WTC11 (cell line): Measurements from ENCODE around the gene PNMA8A. TPM values are rescaled to one million over a fixed set of nuclear protein-coding genes. Genes with fewer than 3 reads are reported as not detected.

Source experiments
- ATAC-seq: fragments of 200-7000 bp; cut with Tn5 transposase; 2 replicates; pipeline ENCODE4 v1.10.0; 2021; ENCODE audit warnings: mild to moderate bottlenecking, moderate library complexity
- CTCF ChIA-PET: fragments of 300-600 bp; sonication (Branson Sonifier 250); formaldehyde crosslinking; loops from one replicate; lab custom pipeline; 2021; ENCODE audit warnings: antibody characterized with exemption; lab: Charles Lee
- POLR2A ChIA-PET: fragments of 350-600 bp; sonication (Branson Sonifier 250); formaldehyde crosslinking; loops from one replicate; lab custom pipeline; 2021; ENCODE audit warnings: antibody characterized with exemption; lab: Charles Lee
- DNase-seq: peaks from one replicate; pipeline ENCODE4 v3.0.0; 2021; ENCODE audit warnings: low spot score
- H3K27ac Mint-ChIP-seq: 2 replicates; pipeline ENCODE4 v1.8.0; 2021; ENCODE audit warnings: mixed read lengths
- H3K27me3 Mint-ChIP-seq: 2 replicates; pipeline ENCODE4 v1.8.0; 2021; ENCODE audit warnings: low read depth, mild to moderate bottlenecking, moderate library complexity, mixed read lengths
- H3K36me3 Mint-ChIP-seq: 2 replicates; pipeline ENCODE4 v1.8.0; 2021; ENCODE audit warnings: mixed read lengths
- H3K4me1 Mint-ChIP-seq: 2 replicates; pipeline ENCODE4 v1.8.0; 2022; ENCODE audit warnings: mixed read lengths
- H3K4me3 Mint-ChIP-seq: 2 replicates; pipeline ENCODE4 v1.8.0; 2021; ENCODE audit warnings: mild to moderate bottlenecking, moderate library complexity, mixed read lengths
- H3K9me3 Mint-ChIP-seq: 2 replicates; pipeline ENCODE4 v1.8.0; 2021; ENCODE audit warnings: mixed read lengths
- CBFB ChIP-seq: sonication (generic); formaldehyde crosslinking; IDR thresholded peaks from 2 replicates; pipeline ENCODE4 v1.8.1; 2022; ENCODE audit warnings: mild to moderate bottlenecking, low read depth, missing genetic modification reagents
- ELF4 ChIP-seq: sonication (generic); formaldehyde crosslinking; IDR thresholded peaks from 2 replicates; pipeline ENCODE4 v1.8.1; 2022; ENCODE audit warnings: low read depth, mild to moderate bottlenecking, moderate library complexity, missing genetic modification reagents
- ESRRA ChIP-seq: sonication (generic); formaldehyde crosslinking; IDR thresholded peaks from 2 replicates; pipeline ENCODE4 v1.8.1; 2022; ENCODE audit warnings: mild to moderate bottlenecking, missing genetic modification reagents, borderline replicate concordance
- FOXJ3 ChIP-seq: sonication (generic); formaldehyde crosslinking; IDR thresholded peaks from 2 replicates; pipeline ENCODE4 v1.9.0; 2021; ENCODE audit warnings: missing genetic modification reagents, mild to moderate bottlenecking, borderline replicate concordance
- GABPB1 ChIP-seq: sonication (generic); formaldehyde crosslinking; IDR thresholded peaks from 2 replicates; pipeline ENCODE4 v1.8.1; 2023; ENCODE audit warnings: mild to moderate bottlenecking, missing genetic modification reagents
- GTF2I ChIP-seq: fragments of 250-450 bp; sonication (Bioruptor Pico); conservative IDR thresholded peaks from 2 replicates; pipeline ENCODE4 v1.4.0; 2021; ENCODE audit warnings: mild to moderate bottlenecking
- HMGA2 ChIP-seq: fragments of 250-450 bp; sonication (Bioruptor Pico); IDR thresholded peaks from 2 replicates; pipeline ENCODE4 v1.4.0; 2021; ENCODE audit warnings: mild to moderate bottlenecking, moderate library complexity
- JAZF1 ChIP-seq: fragments of 250-450 bp; sonication (Bioruptor Pico); IDR thresholded peaks from 2 replicates; pipeline ENCODE4 v1.9.0; 2021; ENCODE audit warnings: moderate library complexity, mild to moderate bottlenecking, inconsistent platforms
- NFATC4 ChIP-seq: fragments of 250-450 bp; sonication (Bioruptor Pico); IDR thresholded peaks from 2 replicates; pipeline ENCODE4 v1.9.0; 2021; ENCODE audit warnings: mild to moderate bottlenecking
- NFE2L1 ChIP-seq: sonication (generic); formaldehyde crosslinking; IDR thresholded peaks from 2 replicates; pipeline ENCODE4 v1.8.1; 2023; ENCODE audit warnings: missing genetic modification reagents
- NR3C1 ChIP-seq: sonication (generic); formaldehyde crosslinking; conservative IDR thresholded peaks from 2 replicates; pipeline ENCODE4 v1.8.1; 2023; ENCODE audit warnings: low read depth, mild to moderate bottlenecking, missing genetic modification reagents
- OVOL2 ChIP-seq: fragments of 250-450 bp; sonication (Bioruptor Pico); IDR thresholded peaks from 2 replicates; pipeline ENCODE4 v1.9.0; 2021; ENCODE audit warnings: mild to moderate bottlenecking, borderline replicate concordance
- TEAD1 ChIP-seq: sonication (generic); formaldehyde crosslinking; IDR thresholded peaks from 2 replicates; pipeline ENCODE4 v1.8.0; 2022; ENCODE audit warnings: mild to moderate bottlenecking, missing genetic modification reagents
- USF1 ChIP-seq: sonication (generic); formaldehyde crosslinking; IDR thresholded peaks from 2 replicates; pipeline ENCODE4 v1.8.0; 2022; ENCODE audit warnings: mild to moderate bottlenecking, missing genetic modification reagents
- ZNF121 ChIP-seq: sonication (generic); formaldehyde crosslinking; IDR thresholded peaks from 2 replicates; pipeline ENCODE4 v1.8.0; 2023; ENCODE audit warnings: missing genetic modification reagents
- ZNF232 ChIP-seq: sonication (generic); formaldehyde crosslinking; IDR thresholded peaks from 2 replicates; pipeline ENCODE4 v1.8.0; 2022; ENCODE audit warnings: mild to moderate bottlenecking, missing genetic modification reagents
- total RNA-seq: library from RNA; stranded (reverse); gene quantifications from 3 replicates; pipeline ENCODE4 v1.2.3, GENCODE V29; 2021
- TF ChIP-seq, protein P1 (sequence below): sonication (generic); formaldehyde crosslinking; IDR thresholded peaks from 2 replicates; pipeline ENCODE4 v1.8.1; 2022; ENCODE audit warnings: low read depth, mild to moderate bottlenecking, moderate library complexity, missing genetic modification reagents, borderline replicate concordance
- TF ChIP-seq, protein P2 (sequence below): fragments of 250-450 bp; sonication (Bioruptor Pico); conservative IDR thresholded peaks from 2 replicates; pipeline ENCODE4 v1.9.0; 2021; ENCODE audit warnings: mild to moderate bottlenecking
- TF ChIP-seq, protein P3 (sequence below): sonication (generic); formaldehyde crosslinking; conservative IDR thresholded peaks from 2 replicates; pipeline ENCODE4 v1.8.1; 2022; ENCODE audit warnings: mild to moderate bottlenecking, missing genetic modification reagents
- TF ChIP-seq, protein P4 (sequence below): sonication (generic); formaldehyde crosslinking; IDR thresholded peaks from 2 replicates; pipeline ENCODE4 v1.8.0; 2022; ENCODE audit warnings: mild to moderate bottlenecking, missing genetic modification reagents

The PNMA8A gene
- total RNA-seq, 1 experiment from 2014 or later = 25.4 TPM

- TF ChIP-seq ZNF121 (CRISPR knock-in tag) (no peak), ELF4 (CRISPR knock-in tag) (no peak)
Measured at GRCh38 chr19:46478356-46478986, 7.1 kb upstream of the PNMA8A start (continued).

DNA sequence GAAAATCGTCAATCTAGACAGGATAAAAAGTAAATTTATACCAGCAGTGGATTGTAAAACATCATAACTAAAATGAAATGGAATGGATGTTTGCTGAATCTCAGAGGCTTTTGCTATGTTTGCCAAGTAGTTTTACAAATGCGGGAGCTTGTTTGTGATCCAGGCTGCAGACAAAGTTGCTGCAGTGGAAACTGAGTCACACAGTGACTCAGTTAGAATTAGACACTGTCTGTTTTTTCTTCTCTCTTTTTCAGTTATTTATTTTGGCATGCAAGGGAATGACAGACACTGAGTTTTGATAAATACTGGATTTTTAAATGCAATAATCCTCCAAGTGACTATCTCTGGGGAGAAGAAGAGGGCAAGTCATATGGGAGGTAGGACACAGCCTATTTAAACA lies 4.6 kb upstream of the PNMA8A start:
- H3K4me1 Mint-ChIP-seq = peaks cover 19% of the 10 kb centered on the region
- ATAC-seq = no peak
- ChIA-PET POLR2A (no interaction called here), CTCF (interaction anchor here (0.7 kb wide), 1 partner anchor 406 kb away, joined by 4 read pairs; no protein-coding TSS in a partner anchor)
- H3K4me3 Mint-ChIP-seq = no peak overlapping the region
- no peak for DNase-seq
- no peaks in the 10 kb centered on the region for H3K36me3 Mint-ChIP-seq
- no peaks in the 10 kb centered on the region for H3K9me3 Mint-ChIP-seq
- no peak overlapping the region for H3K27ac Mint-ChIP-seq
- no peak for TF ChIP-seq NFATC4 (CRISPR knock-in tag)
- no peak for TF ChIP-seq JAZF1 (CRISPR knock-in tag)
- no peak for TF ChIP-seq ZNF232 (CRISPR knock-in tag)
- TF ChIP-seq FOXJ3 (CRISPR knock-in tag) = no peak
- TF ChIP-seq, protein P1, sequence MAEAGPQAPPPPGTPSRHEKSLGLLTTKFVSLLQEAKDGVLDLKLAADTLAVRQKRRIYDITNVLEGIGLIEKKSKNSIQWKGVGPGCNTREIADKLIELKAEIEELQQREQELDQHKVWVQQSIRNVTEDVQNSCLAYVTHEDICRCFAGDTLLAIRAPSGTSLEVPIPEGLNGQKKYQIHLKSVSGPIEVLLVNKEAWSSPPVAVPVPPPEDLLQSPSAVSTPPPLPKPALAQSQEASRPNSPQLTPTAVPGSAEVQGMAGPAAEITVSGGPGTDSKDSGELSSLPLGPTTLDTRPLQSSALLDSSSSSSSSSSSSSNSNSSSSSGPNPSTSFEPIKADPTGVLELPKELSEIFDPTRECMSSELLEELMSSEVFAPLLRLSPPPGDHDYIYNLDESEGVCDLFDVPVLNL (CRISPR knock-in tag) = no peak
- TF ChIP-seq, protein P2, sequence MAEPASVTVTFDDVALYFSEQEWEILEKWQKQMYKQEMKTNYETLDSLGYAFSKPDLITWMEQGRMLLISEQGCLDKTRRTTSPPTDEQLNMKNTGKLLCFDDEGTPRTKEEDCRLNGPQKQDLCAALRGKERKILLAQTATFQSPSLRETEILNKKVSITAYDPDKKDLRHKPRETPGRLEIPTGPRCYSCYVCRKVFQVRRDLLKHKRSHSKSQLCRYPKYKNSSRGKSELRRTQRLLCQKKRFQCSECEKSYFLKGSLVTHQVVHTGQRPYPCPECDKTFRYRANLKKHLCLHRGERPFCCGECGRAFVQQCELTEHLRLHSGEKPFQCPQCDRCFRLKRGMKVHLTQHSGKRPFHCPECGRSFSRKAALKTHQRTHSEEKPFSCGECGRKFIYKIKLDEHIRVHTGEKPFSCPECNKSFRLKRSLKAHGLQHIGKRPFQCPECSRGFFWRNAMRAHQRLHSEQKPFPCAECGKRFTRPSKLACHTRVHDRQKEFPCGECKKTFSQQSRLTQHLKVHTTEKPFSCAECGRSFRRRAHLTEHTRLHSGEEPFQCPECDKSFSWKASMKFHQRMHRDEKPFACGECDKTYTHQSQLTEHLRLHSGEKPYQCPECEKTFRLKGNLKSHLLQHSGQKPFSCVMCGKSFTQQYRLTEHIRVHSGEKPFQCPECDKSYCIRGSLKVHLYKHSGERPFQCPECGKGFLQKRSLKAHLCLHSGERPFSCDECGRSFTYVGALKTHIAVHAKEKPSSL = no peak
- no peak for TF ChIP-seq ESRRA (CRISPR knock-in tag)
- no peak for TF ChIP-seq USF1 (CRISPR knock-in tag)
- no peak for TF ChIP-seq CBFB
- no peak for TF ChIP-seq GABPB1 (CRISPR knock-in tag)
- TF ChIP-seq HMGA2 (CRISPR knock-in tag) = no peak
- TF ChIP-seq NR3C1 (CRISPR knock-in tag) = no peak
- TF ChIP-seq GTF2I (CRISPR knock-in tag) = no peak
- H3K27me3 Mint-ChIP-seq = peaks cover 21% of the 10 kb centered on the region

DNA sequence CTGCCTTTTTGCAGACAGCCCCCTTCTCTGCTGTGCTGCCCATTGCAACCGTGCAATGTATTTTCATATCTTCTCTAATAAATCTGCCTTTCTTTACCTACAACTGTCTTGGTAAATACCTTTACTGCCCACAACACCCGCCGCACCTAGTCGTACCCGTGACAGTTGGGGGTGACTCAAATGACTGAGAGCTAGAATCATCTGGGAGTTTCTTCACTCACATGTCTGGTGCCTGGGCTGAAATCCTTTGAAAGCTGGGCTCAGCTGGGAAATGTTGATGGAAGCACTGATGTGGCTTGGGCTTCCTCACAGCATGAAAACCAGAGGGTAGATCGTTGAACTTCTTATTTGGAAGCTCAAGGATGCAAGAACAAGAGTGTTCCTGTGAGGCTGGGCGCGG lies 2.8 kb upstream of the PNMA8A start:
- Mint-ChIP-seq H3K27me3 (peaks cover 21% of the 10 kb centered on the region), H3K27ac (no peak overlapping the region), H3K9me3 (no peaks in the 10 kb centered on the region), H3K4me1 (peaks cover 21% of the 10 kb centered on the region), H3K36me3 (peaks cover 12% of the 10 kb centered on the region), H3K4me3 (no peak overlapping the region)
- ATAC-seq (no peak), DNase-seq (no peak)
- POLR2A ChIA-PET = no interaction called here
- CTCF ChIA-PET = interaction anchor here (0.7 to 2.4 kb wide), 4 partner anchors 58 to 75 kb away, joined by 3 to 14 read pairs (median 6); no protein-coding TSS in a partner anchor
- TF ChIP-seq OVOL2 (CRISPR knock-in tag) (no peak), TEAD1 (CRISPR knock-in tag) (no peak), NFE2L1 (no peak)
- TF ChIP-seq, protein P3, sequence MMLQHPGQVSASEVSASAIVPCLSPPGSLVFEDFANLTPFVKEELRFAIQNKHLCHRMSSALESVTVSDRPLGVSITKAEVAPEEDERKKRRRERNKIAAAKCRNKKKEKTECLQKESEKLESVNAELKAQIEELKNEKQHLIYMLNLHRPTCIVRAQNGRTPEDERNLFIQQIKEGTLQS (CRISPR knock-in tag) = no peak
- TF ChIP-seq, protein P4, sequence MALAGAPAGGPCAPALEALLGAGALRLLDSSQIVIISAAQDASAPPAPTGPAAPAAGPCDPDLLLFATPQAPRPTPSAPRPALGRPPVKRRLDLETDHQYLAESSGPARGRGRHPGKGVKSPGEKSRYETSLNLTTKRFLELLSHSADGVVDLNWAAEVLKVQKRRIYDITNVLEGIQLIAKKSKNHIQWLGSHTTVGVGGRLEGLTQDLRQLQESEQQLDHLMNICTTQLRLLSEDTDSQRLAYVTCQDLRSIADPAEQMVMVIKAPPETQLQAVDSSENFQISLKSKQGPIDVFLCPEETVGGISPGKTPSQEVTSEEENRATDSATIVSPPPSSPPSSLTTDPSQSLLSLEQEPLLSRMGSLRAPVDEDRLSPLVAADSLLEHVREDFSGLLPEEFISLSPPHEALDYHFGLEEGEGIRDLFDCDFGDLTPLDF (CRISPR knock-in tag) = no peak
